ENCODE data around the gene AIP. TPM values are rescaled to one million over a fixed set of nuclear protein-coding genes. Genes with fewer than 3 reads are reported as not detected.

AIP gene
- total RNA-seq, 1 donor from 2014 or later, result 39.5 TPM

DNA sequence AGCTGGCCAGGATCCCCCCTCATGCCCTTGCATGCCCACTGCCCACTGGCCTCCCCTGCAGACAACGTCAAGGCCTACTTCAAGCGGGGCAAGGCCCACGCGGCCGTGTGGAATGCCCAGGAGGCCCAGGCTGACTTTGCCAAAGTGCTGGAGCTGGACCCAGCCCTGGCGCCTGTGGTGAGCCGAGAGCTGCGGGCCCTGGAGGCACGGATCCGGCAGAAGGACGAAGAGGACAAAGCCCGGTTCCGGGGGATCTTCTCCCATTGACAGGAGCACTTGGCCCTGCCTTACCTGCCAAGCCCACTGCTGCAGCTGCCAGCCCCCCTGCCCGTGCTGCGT lies 7.9 kb downstream of the AIP start:
- Mint-ChIP-seq H3K4me3 (ENCODE audit: low read depth) (no peak overlapping the region), H3K4me1 (ENCODE audit: low read depth) (no peaks in the 10 kb centered on the region), H3K36me3 (ENCODE audit: insufficient read depth) (peaks cover 8% of the 10 kb centered on the region), H3K27me3 (no peaks in the 10 kb centered on the region), H3K27ac (no peak overlapping the region), H3K9me3 (ENCODE audit: low read depth) (no peaks in the 10 kb centered on the region)
- DNase-seq (ENCODE audit: low spot score, unreplicated experiment), result no peak
- TF ChIP-seq, protein P1, sequence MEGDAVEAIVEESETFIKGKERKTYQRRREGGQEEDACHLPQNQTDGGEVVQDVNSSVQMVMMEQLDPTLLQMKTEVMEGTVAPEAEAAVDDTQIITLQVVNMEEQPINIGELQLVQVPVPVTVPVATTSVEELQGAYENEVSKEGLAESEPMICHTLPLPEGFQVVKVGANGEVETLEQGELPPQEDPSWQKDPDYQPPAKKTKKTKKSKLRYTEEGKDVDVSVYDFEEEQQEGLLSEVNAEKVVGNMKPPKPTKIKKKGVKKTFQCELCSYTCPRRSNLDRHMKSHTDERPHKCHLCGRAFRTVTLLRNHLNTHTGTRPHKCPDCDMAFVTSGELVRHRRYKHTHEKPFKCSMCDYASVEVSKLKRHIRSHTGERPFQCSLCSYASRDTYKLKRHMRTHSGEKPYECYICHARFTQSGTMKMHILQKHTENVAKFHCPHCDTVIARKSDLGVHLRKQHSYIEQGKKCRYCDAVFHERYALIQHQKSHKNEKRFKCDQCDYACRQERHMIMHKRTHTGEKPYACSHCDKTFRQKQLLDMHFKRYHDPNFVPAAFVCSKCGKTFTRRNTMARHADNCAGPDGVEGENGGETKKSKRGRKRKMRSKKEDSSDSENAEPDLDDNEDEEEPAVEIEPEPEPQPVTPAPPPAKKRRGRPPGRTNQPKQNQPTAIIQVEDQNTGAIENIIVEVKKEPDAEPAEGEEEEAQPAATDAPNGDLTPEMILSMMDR (IDR thresholded peaks at IDR 0.05; ENCODE audit: unreplicated experiment), result no peak

DNA sequence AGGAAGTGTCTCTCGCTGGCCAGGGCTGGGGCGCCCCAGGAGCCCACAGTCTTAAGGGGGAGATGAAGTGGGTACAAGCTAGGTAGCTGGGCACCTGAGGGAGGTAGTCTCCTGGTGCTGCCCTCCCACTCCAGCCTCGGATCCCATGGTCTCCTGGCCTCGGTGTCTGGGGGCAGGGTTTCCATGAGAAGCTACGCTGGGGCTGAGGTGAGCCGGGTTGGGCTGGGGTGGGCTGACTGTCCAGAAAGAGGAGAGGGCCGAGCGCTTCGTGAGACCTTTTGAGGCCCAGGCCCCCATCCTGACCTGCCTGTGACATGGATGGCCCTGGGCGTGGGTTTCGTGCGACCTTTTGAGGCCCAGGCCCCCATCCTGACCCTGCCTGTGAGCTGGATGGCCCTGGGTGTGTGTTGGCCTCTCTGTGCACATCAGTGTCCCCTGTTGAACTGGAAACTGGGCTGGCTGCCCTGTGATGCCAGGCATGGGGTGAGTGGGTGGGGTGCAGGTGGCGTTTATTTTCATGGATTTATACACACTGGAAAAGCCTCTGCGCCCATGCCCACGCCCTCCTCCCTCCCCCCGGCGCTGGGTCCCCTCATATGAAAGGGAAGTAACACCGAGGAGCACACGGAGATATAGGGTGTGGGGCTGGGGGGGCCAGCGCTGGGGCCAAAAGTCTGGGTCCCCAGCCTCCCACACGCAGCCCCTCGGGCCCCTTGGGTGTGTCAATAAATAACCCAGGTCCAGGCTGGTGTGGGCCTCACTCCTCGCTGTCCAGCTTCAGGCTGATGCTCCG lies 8.6 kb downstream of the AIP start:
- Mint-ChIP-seq H3K27ac (no peak overlapping the region), H3K4me3 (ENCODE audit: low read depth) (no peak overlapping the region), H3K9me3 (ENCODE audit: low read depth) (no peaks in the 10 kb centered on the region), H3K4me1 (ENCODE audit: low read depth) (no peaks in the 10 kb centered on the region), H3K27me3 (no peaks in the 10 kb centered on the region), H3K36me3 (ENCODE audit: insufficient read depth) (peaks cover 8% of the 10 kb centered on the region)
- DNase-seq (ENCODE audit: low spot score, unreplicated experiment), result no peak
- TF ChIP-seq, protein P1 (IDR thresholded peaks at IDR 0.05; ENCODE audit: unreplicated experiment), result no peak

DNA sequence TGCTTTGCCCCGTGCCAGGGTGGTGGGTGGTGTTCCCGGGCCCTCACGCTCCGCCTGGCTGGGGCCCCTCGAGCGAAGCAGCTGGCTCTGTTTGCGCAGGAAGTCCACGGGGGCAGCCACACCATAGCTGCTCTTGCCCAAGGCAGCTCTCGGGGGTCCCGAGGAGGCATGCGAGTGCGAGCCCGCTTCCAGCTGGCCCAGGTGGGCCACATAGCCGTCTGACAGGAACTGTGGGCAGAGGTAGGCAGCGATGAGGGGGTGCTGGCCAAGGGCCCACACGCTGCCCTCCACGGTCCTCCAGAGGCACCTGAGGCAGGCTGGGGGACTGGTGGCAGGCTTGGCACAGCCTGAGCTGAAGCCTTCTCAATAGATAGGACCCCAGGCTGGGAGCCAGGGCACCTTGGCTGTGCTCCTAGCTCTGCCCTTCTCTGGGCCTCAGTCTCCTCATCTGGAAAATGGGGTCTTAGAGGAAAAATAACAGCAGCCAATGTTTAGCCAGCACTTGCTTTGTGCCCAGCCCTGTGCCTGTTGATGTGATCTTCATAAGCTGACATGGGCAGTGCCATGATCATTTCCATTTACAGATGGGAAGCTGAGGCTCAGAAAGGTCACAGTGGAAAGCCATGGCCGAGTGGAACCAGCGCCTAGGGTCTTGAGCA lies 9.4 kb downstream of the AIP start:
- Mint-ChIP-seq H3K27ac (no peak overlapping the region), H3K36me3 (ENCODE audit: insufficient read depth) (peaks cover 8% of the 10 kb centered on the region), H3K4me1 (ENCODE audit: low read depth) (no peaks in the 10 kb centered on the region), H3K9me3 (ENCODE audit: low read depth) (no peaks in the 10 kb centered on the region), H3K4me3 (ENCODE audit: low read depth) (no peak overlapping the region), H3K27me3 (no peaks in the 10 kb centered on the region)
- TF ChIP-seq, protein P1 (IDR thresholded peaks at IDR 0.05; ENCODE audit: unreplicated experiment), result no peak
- DNase-seq (ENCODE audit: low spot score, unreplicated experiment), result no peak

DNA sequence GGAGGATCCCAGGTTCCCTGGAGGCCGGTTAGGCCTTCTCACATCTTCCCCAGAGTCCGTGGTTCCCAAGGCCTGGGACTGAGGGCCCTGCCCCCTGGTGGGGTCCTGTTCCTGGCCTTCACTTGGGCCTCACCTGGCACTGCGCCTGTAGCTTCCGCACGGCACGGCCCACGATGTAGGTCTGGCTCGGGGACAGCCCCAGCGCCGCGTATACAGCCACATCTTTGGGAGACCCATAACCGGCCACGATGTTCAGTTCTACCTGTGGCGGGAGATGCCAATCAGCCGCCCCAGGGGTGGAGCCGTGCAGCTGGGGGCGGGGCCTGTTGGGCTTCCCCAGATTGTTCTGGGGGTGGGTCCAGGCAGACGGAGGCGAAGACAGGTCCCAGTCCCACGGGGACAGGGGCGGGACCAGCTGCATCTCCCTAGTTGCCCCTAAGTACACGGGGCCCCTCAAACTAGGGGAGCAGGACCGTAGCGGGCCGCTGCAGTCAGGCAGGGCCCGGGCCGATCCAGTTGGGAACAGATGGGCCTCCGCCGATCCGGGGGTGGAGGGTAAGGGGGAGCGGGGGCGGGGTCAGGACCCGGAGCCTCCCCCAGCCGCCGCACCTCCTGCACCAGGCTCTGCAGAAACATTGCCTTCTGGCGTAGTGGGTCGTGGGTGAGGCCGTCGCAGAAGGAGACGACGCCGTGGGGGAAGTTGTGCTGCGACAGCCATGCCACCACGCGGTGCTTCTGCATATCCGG lies 10.1 kb downstream of the AIP start:
- H3K4me1 Mint-ChIP-seq (ENCODE audit: low read depth), result no peaks in the 10 kb centered on the region
- no peak for DNase-seq (ENCODE audit: low spot score, unreplicated experiment)

More for the DNA sequence above, 10.1 kb downstream of the AIP start:
- Mint-ChIP-seq H3K36me3 (ENCODE audit: insufficient read depth) (peaks cover 4% of the 10 kb centered on the region), H3K4me3 (ENCODE audit: low read depth) (no peak overlapping the region), H3K27ac (no peak overlapping the region), H3K27me3 (no peaks in the 10 kb centered on the region), H3K9me3 (ENCODE audit: low read depth) (no peaks in the 10 kb centered on the region)
- TF ChIP-seq, protein P1 (IDR thresholded peaks at IDR 0.05; ENCODE audit: unreplicated experiment), result no peak

All from progenitor cell of endocrine pancreas (in vitro differentiated cells).